HG03039 (cell line): ENCODE data around the gene AP1S3.
A peak's percentile ranks its signal among the peaks of the same experiment; 100 is the strongest.

Experiments used
- ATAC-seq: cut with Tn5 transposase; IDR thresholded peaks from one replicate; pipeline ENCODE4 v1.9.1; 2021; ENCODE audit warnings: mild to moderate bottlenecking, moderate library complexity; ENCODE audit not compliant: unreplicated experiment

Gene AP1S3

GRCh38 chr2:223764796-223765195, 72.6 kb downstream of the AP1S3 start:
- no peak for ATAC-seq

- ATAC-seq = no peak
Observed at GRCh38 chr2:223762853-223763252, 74.5 kb downstream of the AP1S3 start.

DNA sequence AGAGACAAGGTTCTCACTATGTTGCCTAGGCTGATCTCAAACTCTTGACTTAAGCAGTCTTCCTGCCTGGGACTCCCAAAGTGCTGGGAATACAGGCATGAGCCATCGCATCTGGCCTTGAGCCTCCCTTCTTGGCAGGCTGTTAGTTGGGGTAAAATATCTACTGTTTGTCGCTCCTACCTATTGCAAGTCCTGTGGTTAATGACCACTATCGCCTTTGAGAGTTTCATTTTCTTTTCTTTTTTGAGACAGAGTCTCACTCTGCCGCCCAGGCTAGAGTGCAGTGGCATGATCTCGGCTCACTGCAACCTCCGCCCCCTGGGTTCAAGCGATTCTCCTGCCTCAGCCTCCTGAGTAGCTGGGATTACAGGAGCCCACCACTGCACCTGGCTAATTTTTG, 75.6 kb downstream of the AP1S3 start:
- peak; percentile 60 for ATAC-seq

- peak; percentile 74 for ATAC-seq
Observed at GRCh38 chr2:223760838-223761502, 76.4 kb downstream of the AP1S3 start.

DNA sequence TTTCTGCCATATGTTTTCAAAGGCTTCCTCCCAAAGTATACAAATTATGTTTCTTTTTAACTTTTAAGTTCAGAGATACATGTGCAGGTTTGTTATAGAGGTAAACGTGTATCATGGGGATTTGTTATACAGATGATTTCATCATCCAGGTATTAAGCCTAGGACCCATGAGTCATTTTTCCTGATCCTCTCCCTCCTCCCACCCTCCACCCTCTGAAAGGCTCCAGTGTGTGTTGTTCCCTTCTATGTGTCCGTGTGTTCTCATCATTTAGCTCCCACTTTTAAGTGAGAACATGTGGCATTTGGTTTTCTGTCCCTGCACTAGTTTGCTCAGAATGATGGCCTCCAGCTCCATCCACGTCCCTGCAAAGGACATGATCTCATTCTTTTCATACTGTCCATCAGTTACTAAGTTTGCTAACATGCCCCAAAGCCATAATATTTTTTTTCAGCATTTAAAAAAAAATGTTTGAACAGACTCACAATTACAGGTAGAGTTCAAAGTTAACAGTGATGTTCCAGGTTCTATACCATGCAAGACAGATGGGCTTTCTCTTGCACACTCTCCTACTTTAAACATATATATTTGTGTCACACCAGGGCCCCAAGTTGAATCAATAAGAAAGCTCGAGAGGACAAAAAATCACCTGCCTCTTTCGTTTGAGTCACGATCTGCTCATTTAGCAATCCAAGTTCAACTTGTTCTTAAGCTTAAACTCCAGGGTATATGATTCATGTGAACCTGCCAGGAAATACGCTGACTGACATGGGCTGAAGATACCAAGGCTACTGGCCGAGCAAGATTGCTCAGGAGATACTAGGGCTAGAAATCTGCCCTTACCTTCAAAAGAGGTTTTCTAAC, 77.6 kb downstream of the AP1S3 start:
- ATAC-seq = no peak

DNA sequence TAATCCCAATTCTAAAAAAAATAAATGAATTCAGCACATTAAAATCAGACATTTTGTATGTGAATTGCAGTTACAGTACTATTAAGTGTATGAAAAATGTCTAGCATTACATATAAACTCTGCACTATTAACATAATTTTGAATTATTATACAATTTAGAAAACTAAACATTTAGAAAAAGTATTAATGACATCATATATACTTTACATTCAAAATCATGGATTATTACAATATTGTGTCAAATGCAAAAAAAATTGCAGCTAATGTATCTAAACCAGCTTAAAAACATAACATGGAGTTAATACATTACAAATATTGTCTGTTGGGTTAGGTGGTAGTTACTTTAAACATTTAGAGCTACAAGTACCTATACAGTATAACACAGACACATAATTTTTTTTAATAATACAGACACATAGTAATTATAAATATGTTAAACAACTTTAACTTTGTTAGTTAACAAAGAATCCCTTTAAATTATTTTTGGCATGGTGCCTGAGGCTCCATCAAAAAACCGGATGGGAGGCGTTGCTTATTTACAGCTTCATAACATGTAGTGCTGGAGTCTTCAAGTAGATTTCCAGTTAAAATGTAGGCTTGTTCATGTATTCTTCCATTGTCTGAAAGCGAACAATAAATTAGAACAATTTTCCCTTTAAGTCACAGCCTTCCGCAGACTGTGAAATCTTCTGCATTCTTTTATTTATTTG, 79.1 kb downstream of the AP1S3 start:
- no peak for ATAC-seq

DNA sequence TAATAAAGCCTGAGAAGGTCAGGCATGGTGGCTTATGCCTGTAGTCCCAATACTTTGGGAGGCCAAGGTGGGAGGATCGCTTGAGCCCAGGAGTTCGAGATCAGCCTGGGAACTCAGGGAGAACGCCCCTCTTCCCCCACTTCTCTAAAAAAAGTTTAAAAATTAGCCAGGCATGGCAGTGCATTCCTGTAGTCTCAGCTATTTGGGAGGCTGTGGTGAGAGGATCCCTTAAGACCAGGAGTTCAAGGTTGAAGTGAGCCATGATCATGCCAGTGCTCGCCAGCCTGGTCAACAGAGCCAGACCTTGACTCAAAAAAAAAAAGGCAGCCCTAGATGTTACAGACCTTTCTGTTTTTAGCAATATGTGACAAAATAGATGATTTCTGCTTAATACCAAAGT, 83.4 kb downstream of the AP1S3 start:
- no peak for ATAC-seq

- ATAC-seq = no peak
Observed at GRCh38 chr2:223751012-223751411, 86.4 kb downstream of the AP1S3 start.

DNA sequence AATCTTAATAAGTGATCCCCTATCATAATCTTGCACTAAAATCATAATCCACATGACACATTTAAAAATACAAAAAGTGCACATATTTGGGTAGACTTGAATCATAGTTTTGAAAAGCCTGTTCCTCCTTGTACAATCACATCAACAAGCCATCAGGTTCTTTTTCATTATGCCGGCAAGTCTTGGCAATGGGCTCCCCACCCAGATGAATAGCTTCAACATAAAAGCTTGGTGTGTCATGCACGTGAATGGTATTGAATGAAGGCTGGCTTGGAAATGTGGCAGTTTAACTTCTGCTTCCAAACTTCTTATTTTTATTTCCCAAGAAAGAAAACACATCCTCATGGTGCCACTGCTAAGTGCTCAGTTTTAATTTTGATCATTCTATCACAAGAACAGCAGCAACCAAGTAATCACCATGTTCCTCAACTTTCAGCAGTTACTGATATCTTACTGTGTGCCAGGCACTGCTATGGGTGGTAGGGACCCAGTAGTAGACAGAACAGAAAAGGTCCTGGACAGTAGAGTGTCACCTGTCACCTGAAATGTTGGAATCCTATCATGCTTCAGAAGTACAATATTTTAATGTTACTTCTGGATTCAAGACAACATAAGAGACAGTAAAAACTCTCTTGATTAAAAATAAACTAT, 89.9 kb downstream of the AP1S3 start:
- no peak for ATAC-seq

- ATAC-seq = no peak
Observed at GRCh38 chr2:223746611-223747010, 90.8 kb downstream of the AP1S3 start.

DNA sequence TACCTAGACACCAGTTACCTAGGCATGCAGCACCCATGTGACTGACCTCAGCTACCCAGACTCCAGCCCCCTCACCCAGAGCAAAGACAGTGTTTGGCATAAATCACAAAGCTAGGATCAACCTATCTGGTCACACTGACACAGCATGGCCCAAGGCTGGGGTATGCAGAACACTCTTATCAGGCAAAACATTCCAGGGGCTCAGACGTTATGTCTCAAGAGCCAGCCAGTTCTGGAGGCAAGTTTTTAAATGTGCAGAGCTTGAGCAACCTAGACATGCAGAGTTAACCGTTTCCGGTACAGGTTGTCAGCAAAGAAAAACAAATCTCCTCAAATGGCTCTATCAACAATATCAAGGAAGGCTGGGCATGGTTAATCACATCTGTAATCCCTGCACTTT, 92.8 kb downstream of the AP1S3 start:
- ATAC-seq = no peak

DNA sequence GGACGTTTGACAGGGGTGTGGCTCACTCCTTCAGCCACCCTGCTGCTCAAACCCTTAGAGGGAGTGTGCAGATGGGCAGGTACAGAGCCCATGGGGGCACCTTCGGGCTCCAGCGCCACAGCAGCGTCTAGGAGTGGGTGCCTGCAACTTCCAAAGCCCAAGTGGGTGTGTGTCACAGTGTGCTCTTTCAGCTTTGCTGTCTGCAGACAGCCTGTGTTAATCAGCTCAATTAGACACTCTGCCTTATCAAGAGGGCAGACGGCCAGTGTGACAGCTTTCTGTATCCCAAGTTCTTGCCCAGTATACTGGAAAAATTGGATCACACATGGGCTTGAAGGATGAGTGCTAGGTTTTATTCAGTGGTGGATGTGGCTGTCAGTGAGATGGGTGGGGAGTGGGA, 96.7 kb downstream of the AP1S3 start:
- no peak for ATAC-seq

- no peak for ATAC-seq
Observed at GRCh38 chr2:223737207-223737606, 100.2 kb downstream of the AP1S3 start.

DNA sequence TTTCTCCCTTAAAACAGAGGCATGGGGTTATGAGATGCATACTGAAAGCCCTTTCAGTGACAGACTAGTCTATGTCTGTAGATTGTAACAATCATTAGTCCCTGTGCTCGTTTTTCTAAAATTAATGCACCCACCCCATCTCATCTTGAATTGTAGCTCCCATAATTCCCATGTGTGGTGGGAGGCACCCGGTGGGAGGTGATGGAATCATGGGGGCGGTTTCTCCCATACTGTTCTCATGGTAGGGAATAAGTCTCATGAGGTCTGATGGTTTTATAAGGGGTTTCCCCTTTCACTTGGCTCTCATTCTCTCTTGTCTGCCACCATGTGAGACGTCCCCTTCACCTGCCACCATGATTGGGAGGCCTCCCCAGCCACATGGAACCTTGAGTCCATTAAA, 100.9 kb downstream of the AP1S3 start:
- no peak for ATAC-seq

GRCh38 chr2:223735659-223736244, 101.6 kb downstream of the AP1S3 start:
- no peak for ATAC-seq

DNA sequence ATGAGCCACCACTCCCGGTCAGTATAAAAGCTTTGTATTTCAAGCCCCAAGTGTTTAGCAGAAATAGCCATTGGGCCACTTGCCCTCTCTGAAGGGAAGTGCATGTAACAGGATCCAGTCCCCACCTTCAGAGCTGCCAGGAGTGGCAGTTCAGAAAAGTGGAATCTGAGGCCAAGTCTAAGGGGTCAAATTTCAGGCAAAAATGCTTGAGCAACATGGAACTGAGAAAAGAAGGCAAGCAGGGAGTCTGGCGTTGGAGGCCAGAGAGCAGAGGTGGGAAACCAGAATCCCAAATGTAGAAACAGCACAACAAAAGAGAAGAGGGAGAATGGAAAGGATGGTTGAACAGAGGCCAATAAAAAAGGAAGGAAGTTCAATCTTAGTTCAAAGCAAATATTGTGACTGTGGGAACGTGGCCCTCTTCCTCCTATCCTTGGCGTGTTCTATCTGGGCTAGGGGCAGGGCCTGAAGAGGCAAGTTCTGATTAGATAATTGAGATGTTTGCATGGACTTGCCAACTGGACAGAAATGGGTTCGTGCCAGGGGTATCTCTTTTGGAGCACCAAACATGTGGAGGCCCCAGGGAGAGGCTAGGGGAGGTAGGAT, 102.2 kb downstream of the AP1S3 start:
- no peak for ATAC-seq

DNA sequence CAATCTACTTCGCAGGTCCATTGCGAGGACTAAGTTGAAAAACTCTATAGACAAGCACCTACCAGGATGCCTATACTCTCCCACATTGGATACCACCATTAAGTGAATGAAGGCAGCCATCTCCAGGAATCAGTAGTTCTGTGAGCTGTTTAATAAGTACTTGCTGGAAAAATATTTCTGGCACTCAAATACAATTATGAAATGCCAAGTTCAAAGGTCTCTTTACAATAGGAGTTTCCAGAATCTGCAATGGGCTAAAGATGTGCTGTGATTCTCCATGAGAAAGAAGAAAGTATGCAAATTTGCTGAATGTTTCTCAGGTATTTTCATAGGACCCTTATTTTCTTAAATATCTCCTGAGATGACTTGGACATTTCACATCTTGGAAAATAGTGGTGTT, 103.0 kb downstream of the AP1S3 start:
- no peak for ATAC-seq

- ATAC-seq = no peak
Observed at GRCh38 chr2:223732346-223732745, 105.0 kb downstream of the AP1S3 start.

DNA sequence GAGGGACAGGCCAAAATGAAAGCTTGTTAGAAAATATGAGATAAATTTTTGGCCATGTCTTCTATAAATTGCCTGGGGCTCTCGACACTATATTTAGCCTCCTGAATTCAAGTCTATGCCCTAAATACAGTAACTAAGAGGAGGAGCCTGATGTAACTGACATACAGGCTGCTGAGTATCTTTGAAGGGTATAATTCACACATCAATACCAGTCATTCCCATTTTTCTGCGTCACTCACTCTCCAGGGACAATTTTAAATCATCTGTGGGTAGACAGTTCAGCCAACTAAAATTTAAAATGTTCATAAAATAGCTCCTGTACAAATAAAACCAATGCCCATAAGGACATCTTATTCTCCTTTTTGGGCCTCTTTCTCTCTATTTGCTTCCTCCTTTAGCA, 105.9 kb downstream of the AP1S3 start:
- ATAC-seq = no peak

DNA sequence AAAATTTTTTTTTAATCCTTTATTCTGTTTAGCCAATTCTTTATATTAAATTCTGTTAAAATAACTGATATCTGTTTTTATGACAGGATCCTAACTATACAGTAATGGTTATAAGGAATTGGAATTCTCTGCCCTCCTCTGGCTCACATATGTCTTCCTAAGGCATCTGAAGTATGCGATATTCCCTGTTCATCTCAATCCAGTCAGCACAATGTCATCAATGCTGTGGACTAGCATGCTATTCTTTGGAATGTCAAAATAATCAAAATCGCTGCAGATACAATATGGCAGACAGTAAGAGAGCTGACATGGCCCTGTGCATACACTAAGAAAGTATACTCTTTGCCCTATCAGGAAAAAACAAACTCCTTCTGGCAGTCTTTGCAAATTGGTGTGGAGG, 107.6 kb downstream of the AP1S3 start:
- no peak for ATAC-seq

DNA sequence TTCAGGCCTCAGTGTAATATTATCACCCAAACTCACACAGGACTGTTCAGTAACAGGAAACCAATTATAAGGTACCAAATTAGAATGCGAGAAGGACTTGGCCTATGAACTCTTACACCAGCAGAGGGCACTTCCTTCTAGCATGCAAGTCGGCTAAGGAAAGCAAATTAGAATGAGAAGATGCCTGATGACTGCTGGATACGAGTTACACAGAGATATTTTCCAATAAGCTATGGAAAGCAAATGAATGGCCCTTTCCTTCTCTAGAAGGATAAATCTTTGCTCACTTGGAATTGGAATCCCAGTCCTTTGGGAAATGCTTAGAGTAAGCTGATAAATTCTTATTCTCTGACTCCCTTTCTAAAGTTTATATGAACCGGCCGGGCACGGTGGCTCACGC, 109.8 kb downstream of the AP1S3 start:
- ATAC-seq = no peak
